Activated CD4-positive, alpha-beta T cell treated with anti-CD3 and anti-CD28 coated beads, Interleukin-10, Interleukin-2, amounts not matched to agents 100 ng/mL and 50 ng/mL, durations not matched to agents 16 hours and 8 hours (primary cell): ENCODE results near the gene MMP13.
"Not testable (repeated sequence)": the region's sequence is repeated elsewhere in the genome, so short reads cannot be mapped to it uniquely, and the experiment has no call there.

ENCODE experiments used
- DNase-seq: peaks from one replicate; pipeline ENCODE4 v3.0.0-alpha.2; 2020

The MMP13 gene

GRCh38 chr11:102955624-102956023, at the start of gene MMP13:
MMP13 (minus strand) TSS chr11:102955732; CDS start chr11:102955705, 27 bp downstream.
- no peak for DNase-seq

GRCh38 chr11:103004234-103004633, 48.7 kb upstream of the MMP13 start:
- not testable (repeated sequence) for DNase-seq

- DNase-seq, result no peak
These were observed 38.6 kb upstream of the MMP13 start for GRCh38 chr11:102994105-102994504.

- no peak for DNase-seq
These were observed 36.2 kb upstream of the MMP13 start for GRCh38 chr11:102991776-102992175.

- DNase-seq, result no peak
These were observed 34.6 kb upstream of the MMP13 start for GRCh38 chr11:102990145-102990544.

- DNase-seq, result no peak
These were observed 34.0 kb upstream of the MMP13 start for GRCh38 chr11:102989379-102990047.

GRCh38 chr11:102986815-102987214, 31.3 kb upstream of the MMP13 start:
- no peak for DNase-seq

GRCh38 chr11:102985850-102986249, 30.3 kb upstream of the MMP13 start:
- DNase-seq, result no peak

- DNase-seq, result no peak
These were observed 28.0 kb upstream of the MMP13 start for GRCh38 chr11:102983486-102983885.

GRCh38 chr11:102981324-102981910, 25.9 kb upstream of the MMP13 start:
- peak; percentile 3 for DNase-seq

- no peak for DNase-seq
These were observed 19.2 kb upstream of the MMP13 start for GRCh38 chr11:102974552-102975280.

GRCh38 chr11:102973698-102974097, 18.2 kb upstream of the MMP13 start:
- DNase-seq, result not testable (repeated sequence)

GRCh38 chr11:102972853-102973252, 17.3 kb upstream of the MMP13 start:
- DNase-seq, result no peak

- no peak for DNase-seq
These were observed 16.2 kb upstream of the MMP13 start for GRCh38 chr11:102971766-102972165.

GRCh38 chr11:102967497-102967896, 12.0 kb upstream of the MMP13 start:
- no peak for DNase-seq

GRCh38 chr11:102966011-102966410, 10.5 kb upstream of the MMP13 start:
- DNase-seq, result no peak

GRCh38 chr11:102964867-102965266, 9.3 kb upstream of the MMP13 start:
- no peak for DNase-seq

GRCh38 chr11:102957953-102958352, 2.4 kb upstream of the MMP13 start:
- no peak for DNase-seq

- DNase-seq, result no peak
These were observed 4.9 kb downstream of the MMP13 start for GRCh38 chr11:102950622-102951081.

- no peak for DNase-seq
These were observed 9.3 kb downstream of the MMP13 start for GRCh38 chr11:102946237-102946636.

GRCh38 chr11:102940714-102941588, 14.6 kb downstream of the MMP13 start:
- DNase-seq, result peak; percentile 69

- no peak for DNase-seq
These were observed 18.5 kb downstream of the MMP13 start for GRCh38 chr11:102936864-102937509.
